SU-DHL-6 (cell line): ENCODE results near the gene FRAS1.

Source experiments
- H2AFZ ChIP-seq: fragments of 200-600 bp; sonication (generic); 2 replicates; pipeline ENCODE4 v1.6.1; 2014; ENCODE audit warnings: low read depth, mild to moderate bottlenecking, moderate library complexity, mixed read lengths, antibody characterized with exemption, low read length; ENCODE audit not compliant: severe bottlenecking
- H3F3A ChIP-seq: fragments of 200-600 bp; shearing (Covaris generic); 2 replicates; pipeline ENCODE4 v1.6.0; 2016; ENCODE audit warnings: antibody characterized with exemption, mild to moderate bottlenecking; ENCODE audit not compliant: insufficient read depth
- H3K27ac ChIP-seq: fragments of 200-600 bp; sonication (generic); 2 replicates; pipeline ENCODE4 v1.5.1; 2016; ENCODE audit warnings: low read depth, mild to moderate bottlenecking, low read length, moderate library complexity, mixed read lengths
- H3K27me3 ChIP-seq: fragments of 200-600 bp; sonication (generic), shearing (Covaris generic); 2 replicates; pipeline ENCODE4 v1.6.0; 2014; ENCODE audit warnings: mild to moderate bottlenecking, low read length
- H3K36me3 ChIP-seq: fragments of 200-600 bp; sonication (generic); 2 replicates; pipeline ENCODE4 v1.6.1; 2014; ENCODE audit warnings: mild to moderate bottlenecking, low read length, mixed read lengths
- H3K4me2 ChIP-seq: fragments of 300-600, 200-600 bp; shearing (Covaris generic), sonication (generic); 2 replicates; pipeline ENCODE4 v1.6.0; 2014; ENCODE audit warnings: low read length, low read depth, mild to moderate bottlenecking; ENCODE audit not compliant: poor library complexity, severe bottlenecking
- H3K4me3 ChIP-seq: fragments of 200-600 bp; sonication (generic); 2 replicates; pipeline ENCODE4 v1.5.1; 2014; ENCODE audit warnings: antibody characterized with exemption, low read length, mild to moderate bottlenecking, mixed read lengths; ENCODE audit not compliant: insufficient read depth, poor library complexity, severe bottlenecking
- H3K79me2 ChIP-seq: fragments of 200-600 bp; sonication (generic); 2 replicates; pipeline ENCODE4 v1.6.1; 2014; ENCODE audit warnings: mild to moderate bottlenecking, low read length, moderate library complexity; ENCODE audit not compliant: insufficient read depth
- H3K9ac ChIP-seq: fragments of 200-600 bp; sonication (generic); 2 replicates; pipeline ENCODE4 v1.7.0; 2014; ENCODE audit warnings: mild to moderate bottlenecking, low read length
- H3K9me2 ChIP-seq: fragments of 200-600 bp; sonication (generic); replicated peaks from 2 replicates; pipeline ENCODE4 v1.6.1; 2014; ENCODE audit warnings: low read length; ENCODE audit not compliant: insufficient read depth
- H3K9me3 ChIP-seq: fragments of 200-600 bp; sonication (generic); 2 replicates; pipeline ENCODE4 v1.6.1; 2014; ENCODE audit warnings: low read length, mixed read lengths; ENCODE audit not compliant: insufficient read depth
- H4K20me1 ChIP-seq: fragments of 200-600 bp; sonication (generic); 2 replicates; pipeline ENCODE4 v1.6.1; 2014; ENCODE audit warnings: low read depth, mild to moderate bottlenecking, antibody characterized with exemption, low read length, moderate library complexity, mixed read lengths
- CTCF ChIP-seq: fragments of 200-600 bp; sonication (generic); IDR thresholded peaks from one replicate; pipeline ENCODE4 v1.5.1; 2017; ENCODE audit warnings: antibody characterized with exemption, mild to moderate bottlenecking, low read length, moderate library complexity; ENCODE audit not compliant: insufficient read depth, poor library complexity, severe bottlenecking
- EZH2phosphoT487 ChIP-seq: fragments of 200-600 bp; sonication (generic), shearing (Covaris generic); conservative IDR thresholded peaks from 2 replicates; pipeline ENCODE4 v1.6.1; 2018; ENCODE audit warnings: mild to moderate bottlenecking, antibody characterized with exemption, low read length, moderate library complexity, mixed read lengths

FRAS1 gene

GRCh38 chr4:78242071-78242470 lies 184.9 kb downstream of the FRAS1 start:
- TF ChIP-seq EZH2phosphoT487 = no peak
- TF ChIP-seq CTCF = no peak
- Histone ChIP-seq H3K9ac (no peak overlapping the region), H3K27me3 (no peaks in the 10 kb centered on the region), H3K79me2 (no peaks in the 10 kb centered on the region), H3K9me2 (no peaks in the 10 kb centered on the region), H3K4me2 (no peak overlapping the region), H3K4me3 (no peak overlapping the region), H3K27ac (no peak overlapping the region), H4K20me1 (no peaks in the 10 kb centered on the region), H2AFZ (no peak overlapping the region), H3F3A (no peaks in the 10 kb centered on the region), H3K9me3 (no peaks in the 10 kb centered on the region), H3K36me3 (no peaks in the 10 kb centered on the region)

- no peak overlapping the region for H3K27ac ChIP-seq
- H3K4me3 ChIP-seq = no peak overlapping the region
These were observed 187.8 kb downstream of the FRAS1 start for GRCh38 chr4:78244705-78245485.

GRCh38 chr4:78247536-78248285 lies 190.6 kb downstream of the FRAS1 start:
- no peak for TF ChIP-seq CTCF
- TF ChIP-seq EZH2phosphoT487 = no peak
- no peaks in the 10 kb centered on the region for H3F3A ChIP-seq
- H3K36me3 ChIP-seq = no peaks in the 10 kb centered on the region
- no peak overlapping the region for H3K4me2 ChIP-seq
- H4K20me1 ChIP-seq = no peaks in the 10 kb centered on the region
- H3K27me3 ChIP-seq = no peaks in the 10 kb centered on the region
- no peak overlapping the region for H3K4me3 ChIP-seq
- H3K79me2 ChIP-seq = no peaks in the 10 kb centered on the region
- no peaks in the 10 kb centered on the region for H3K9me3 ChIP-seq
- H3K27ac ChIP-seq = no peak overlapping the region
- no peaks in the 10 kb centered on the region for H3K9me2 ChIP-seq
- no peak overlapping the region for H3K9ac ChIP-seq
- no peak overlapping the region for H2AFZ ChIP-seq

More at GRCh38 chr4:78244705-78245485, 187.8 kb downstream of the FRAS1 start:
- no peak for TF ChIP-seq CTCF
- no peaks in the 10 kb centered on the region for H3K27me3 ChIP-seq
- no peaks in the 10 kb centered on the region for H3K36me3 ChIP-seq
- H3K9ac ChIP-seq = no peak overlapping the region
- no peaks in the 10 kb centered on the region for H3K9me2 ChIP-seq
- H3F3A ChIP-seq = no peaks in the 10 kb centered on the region
- no peak overlapping the region for H3K4me2 ChIP-seq
- no peaks in the 10 kb centered on the region for H3K79me2 ChIP-seq
- no peak overlapping the region for H2AFZ ChIP-seq
- no peaks in the 10 kb centered on the region for H3K9me3 ChIP-seq
- no peaks in the 10 kb centered on the region for H4K20me1 ChIP-seq
